ENCODE measurements around the gene GIT1.

The GIT1 gene

DNA sequence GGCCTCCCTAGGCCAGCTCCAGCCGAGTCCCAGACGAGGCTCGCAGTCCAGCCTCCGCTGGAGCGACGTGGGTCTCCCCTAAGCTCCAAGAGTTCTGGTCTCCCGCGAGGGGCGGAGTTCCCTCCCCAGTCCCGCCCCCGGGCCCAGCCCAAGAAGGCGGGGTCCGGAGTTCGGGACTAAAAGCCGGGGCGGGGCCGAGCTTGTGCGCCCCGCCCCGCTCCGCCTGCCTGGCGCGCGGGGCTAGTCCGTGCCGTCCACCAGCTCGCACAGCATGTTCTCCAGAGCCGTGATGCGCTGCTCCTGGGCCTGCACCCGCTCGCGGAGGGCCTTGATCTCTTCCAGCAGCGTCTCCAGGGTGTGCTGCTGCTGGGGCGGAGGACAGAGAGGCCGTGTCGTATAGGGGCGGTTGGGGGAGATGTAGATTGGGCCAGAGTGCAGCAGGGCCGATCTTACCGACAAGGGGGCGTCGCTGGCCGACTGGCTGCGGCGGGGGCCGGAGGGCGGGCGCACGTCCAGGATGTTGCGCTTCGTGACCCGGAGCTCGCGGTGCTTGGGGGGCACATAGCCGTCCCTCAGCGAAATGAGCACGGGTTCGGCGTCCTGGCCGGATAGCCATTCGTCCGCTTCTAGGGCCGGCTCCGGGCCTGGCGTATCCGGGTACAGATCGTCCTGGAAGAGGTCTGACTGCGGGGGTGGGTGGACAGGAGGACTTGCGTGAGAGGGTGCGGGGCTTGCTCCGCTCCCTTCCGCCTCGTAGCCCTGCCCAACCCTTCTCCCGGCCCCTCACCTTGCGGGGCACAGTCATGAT lies 26.2 kb upstream of the GIT1 start:
- peak; percentile 85 for DNase-seq

- peak in 1 of 2 donors; percentile 65 for DNase-seq
Observed at GRCh38 chr17:29615048-29615385, 25.6 kb upstream of the GIT1 start.

GRCh38 chr17:29614349-29615047 lies 25.1 kb upstream of the GIT1 start:
- no peak for DNase-seq

DNA sequence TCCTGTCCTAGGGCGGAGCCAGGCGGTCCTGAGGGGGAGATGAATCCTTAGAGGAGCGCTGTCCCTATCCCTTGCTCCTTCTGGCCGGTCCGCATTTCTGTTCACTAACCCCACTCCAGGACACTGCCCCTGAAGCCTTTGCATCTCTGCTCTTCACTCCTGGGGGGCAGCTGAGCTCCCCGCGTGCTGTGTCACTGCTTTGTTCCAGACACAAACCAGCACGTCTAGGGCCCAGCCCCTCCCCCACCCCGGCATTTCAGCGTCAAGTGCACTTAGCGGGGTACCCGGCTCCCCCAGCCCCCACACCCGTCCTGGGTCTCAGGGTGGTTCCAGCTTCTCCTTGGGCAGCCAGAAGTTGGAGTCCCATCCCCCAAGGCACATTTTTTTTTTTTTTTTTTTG lies 24.4 kb upstream of the GIT1 start:
- no peak for DNase-seq

DNA sequence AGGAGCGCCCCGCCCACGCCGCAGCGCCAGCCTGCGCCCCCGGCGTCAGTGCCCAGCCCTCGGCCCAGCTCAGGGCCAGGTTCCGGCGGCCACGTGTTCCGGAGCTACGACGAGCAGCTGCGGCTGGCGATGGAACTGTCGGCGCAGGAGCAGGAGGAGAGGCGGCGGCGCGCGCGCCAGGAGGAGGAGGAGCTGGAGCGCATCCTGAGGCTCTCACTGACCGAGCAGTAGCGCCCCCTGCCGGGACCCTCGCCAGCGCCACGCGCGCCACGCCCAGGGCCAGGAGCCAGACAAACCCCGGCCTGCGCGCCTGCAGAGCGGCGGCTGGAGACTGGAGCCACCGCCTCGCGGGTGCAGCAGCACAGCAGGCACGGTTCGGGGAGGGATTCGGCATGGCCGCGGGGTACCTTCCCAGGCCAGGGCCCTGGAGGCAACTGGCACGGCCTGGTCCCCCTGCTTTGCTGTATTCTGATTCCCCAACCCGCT lies 23.9 kb upstream of the GIT1 start:
- peak; percentile 88 to 94 for DNase-seq

GRCh38 chr17:29612404-29613280 lies 23.2 kb upstream of the GIT1 start:
- no peak for DNase-seq

- DNase-seq, result no peak
Observed at GRCh38 chr17:29612094-29612403, 22.6 kb upstream of the GIT1 start.

- no peak for DNase-seq
Observed at GRCh38 chr17:29611351-29612093, 22.1 kb upstream of the GIT1 start.

DNA sequence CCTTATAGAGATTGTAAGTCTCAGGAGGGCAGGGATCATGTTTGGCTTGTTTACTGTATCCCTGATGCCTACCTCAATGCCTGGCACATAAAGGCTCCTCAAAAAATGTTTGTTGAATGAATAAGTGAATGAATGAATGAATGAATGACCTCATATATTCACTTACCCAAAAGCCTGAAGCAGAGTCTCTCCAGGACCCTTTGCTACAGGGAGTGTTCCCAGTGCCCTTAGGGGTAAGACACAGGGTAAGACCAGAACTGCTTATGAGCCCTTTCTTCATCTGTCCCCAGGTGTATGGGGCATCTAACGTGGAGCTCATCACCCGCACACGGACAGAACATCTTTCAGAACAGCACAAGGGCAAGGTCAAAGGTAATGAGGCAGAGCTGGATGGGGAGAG lies 20.9 kb upstream of the GIT1 start:
- DNase-seq, result no peak

- no peak for DNase-seq
Observed at GRCh38 chr17:29608986-29609385, 19.5 kb upstream of the GIT1 start.

- DNase-seq, result no peak
Observed at GRCh38 chr17:29607557-29608195, 18.2 kb upstream of the GIT1 start.

GRCh38 chr17:29603109-29603674 lies 13.7 kb upstream of the GIT1 start:
- no peak for DNase-seq

GRCh38 chr17:29597361-29598172 lies 8.1 kb upstream of the GIT1 start:
- no peak for DNase-seq

DNA sequence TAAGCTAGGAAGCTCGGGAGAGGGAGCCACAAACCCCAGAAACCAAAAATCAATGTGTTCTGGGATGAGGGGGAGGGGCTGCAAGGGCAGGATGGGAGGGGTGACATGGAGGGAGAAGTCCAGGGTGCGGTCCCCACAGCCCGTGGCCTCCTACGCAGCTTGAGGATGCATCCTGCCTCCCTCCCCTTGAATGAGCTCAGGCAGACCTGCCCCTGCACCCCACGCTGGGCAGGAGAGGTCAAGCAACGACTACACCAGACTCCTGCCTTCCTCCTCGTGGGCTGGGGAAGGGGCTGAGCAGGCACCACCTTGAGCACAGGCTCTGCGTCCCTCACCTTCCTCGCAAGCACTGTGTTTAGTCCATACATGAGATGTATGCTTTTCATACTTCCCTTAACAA lies 7.4 kb upstream of the GIT1 start:
- no peak for DNase-seq

- no peak for DNase-seq
Observed at GRCh38 chr17:29595943-29596774, 6.7 kb upstream of the GIT1 start.

GRCh38 chr17:29595107-29595942 lies 5.9 kb upstream of the GIT1 start:
- DNase-seq, result no peak

- no peak for DNase-seq
Observed at GRCh38 chr17:29594519-29595090, 5.2 kb upstream of the GIT1 start.

GRCh38 chr17:29593591-29594518 lies 4.4 kb upstream of the GIT1 start:
- no peak for DNase-seq
